Liver (tissue), 3 donors: ENCODE results near the gene THRB.

Source experiments
- CTCF ChIP-seq: fragments of 150-350 bp; IDR thresholded peaks from 2 replicates; pipeline ENCODE4 v1.5.1; 2017; ENCODE audit warnings: improper control_type of control experiment, low read depth, low read length; ENCODE audit not compliant: missing input control
- RAD21 ChIP-seq, 2 donors: IDR thresholded peaks; 2 replicates each; pipeline ENCODE4 v1.6.1; 2016; ENCODE audit warnings: antibody characterized with exemption in 2 of 2, mild to moderate bottlenecking in 2 of 2
- TAF1 ChIP-seq: conservative IDR thresholded peaks from 2 replicates; pipeline ENCODE4 v1.6.1; 2016; ENCODE audit warnings: antibody characterized with exemption, mild to moderate bottlenecking
- YY1 ChIP-seq: IDR thresholded peaks from 2 replicates; pipeline ENCODE4 v1.6.1; 2016; ENCODE audit warnings: antibody characterized with exemption, mild to moderate bottlenecking
- donor health status: healthy.
- donor health status: healthy.

- TF ChIP-seq CTCF (no peak), TAF1 (no peak), RAD21 (IDR thresholded peaks at IDR 0.05) (no peak), YY1 (no peak)
Measured at GRCh38 chr3:24184528-24185176, 310.0 kb downstream of the THRB start.
